ENCODE measurements around the gene VMO1. TPM values are rescaled to one million over a fixed set of nuclear protein-coding genes. Genes with fewer than 3 reads are reported as not detected.

The VMO1 gene
- total RNA-seq, 2 experiments from 2014 or later: not detected

- TF ChIP-seq CTCF (IDR thresholded peaks at IDR 0.05): no peak
- peaks cover 11% of the 10 kb centered on the region for H3K27me3 Mint-ChIP-seq
Measured at GRCh38 chr17:4743898-4744297, 42.3 kb downstream of the VMO1 start.

GRCh38 chr17:4743216-4743615 lies 42.9 kb downstream of the VMO1 start:
- ChIA-PET CTCF (interaction anchor here (1.2 kb wide), 1 partner anchor 14 kb away, joined by 4 read pairs; no protein-coding TSS in a partner anchor), POLR2A (interaction anchor here (0.6 to 1.2 kb wide), 2 partner anchors 11 to 12 kb away, joined by 3 read pairs; partner anchors contain the start of gene MED11)
- H3K36me3 Mint-ChIP-seq (ENCODE audit: low read depth): no peaks in the 10 kb centered on the region

More at GRCh38 chr17:4743898-4744297, 42.3 kb downstream of the VMO1 start:
- Mint-ChIP-seq H3K4me1 (ENCODE audit: low read depth) (peaks cover 20% of the 10 kb centered on the region), H3K36me3 (ENCODE audit: low read depth) (no peaks in the 10 kb centered on the region), H3K4me3 (no peak overlapping the region), H3K9me3 (no peaks in the 10 kb centered on the region), H3K27ac (no peak overlapping the region)
- intact Hi-C loops (cut with micrococcal nuclease): no loop called here
- ATAC-seq (no peak), DNase-seq (no peak)
- ChIA-PET CTCF (interaction anchor here (1.2 kb wide), 1 partner anchor 15 kb away, joined by 4 read pairs; no protein-coding TSS in a partner anchor), POLR2A (no interaction called here)

GRCh38 chr17:4742629-4743028 lies 43.5 kb downstream of the VMO1 start:
- DNase-seq (no peak), ATAC-seq (no peak)
- no peaks in the 10 kb centered on the region for H3K36me3 Mint-ChIP-seq (ENCODE audit: low read depth)
- no peak overlapping the region for H3K4me3 Mint-ChIP-seq
- H3K27me3 Mint-ChIP-seq: peaks cover 19% of the 10 kb centered on the region
- peaks cover 22% of the 10 kb centered on the region for H3K4me1 Mint-ChIP-seq (ENCODE audit: low read depth)
- H3K27ac Mint-ChIP-seq: no peak overlapping the region
- ChIA-PET CTCF (interaction anchor here (0.6 kb wide), 1 partner anchor 175 kb away, joined by 3 read pairs; no protein-coding TSS in a partner anchor), POLR2A (interaction anchor here (0.6 to 1.2 kb wide), 2 partner anchors 10 to 12 kb away, joined by 3 read pairs; partner anchors contain the start of gene MED11)
- H3K9me3 Mint-ChIP-seq: no peaks in the 10 kb centered on the region
- TF ChIP-seq CTCF (IDR thresholded peaks at IDR 0.05): no peak
- intact Hi-C loops (cut with micrococcal nuclease): no loop called here

More at GRCh38 chr17:4743216-4743615, 42.9 kb downstream of the VMO1 start:
- Mint-ChIP-seq H3K9me3 (no peaks in the 10 kb centered on the region), H3K27me3 (peaks cover 17% of the 10 kb centered on the region), H3K27ac (no peak overlapping the region), H3K4me1 (ENCODE audit: low read depth) (peaks cover 24% of the 10 kb centered on the region), H3K4me3 (no peak overlapping the region)
- ATAC-seq (no peak), DNase-seq (no peak)
- intact Hi-C loops (cut with micrococcal nuclease): no loop called here
- no peak for TF ChIP-seq CTCF (IDR thresholded peaks at IDR 0.05)

- no peak for DNase-seq
- Mint-ChIP-seq H3K9me3 (no peaks in the 10 kb centered on the region), H3K36me3 (ENCODE audit: low read depth) (no peaks in the 10 kb centered on the region), H3K4me3 (no peak overlapping the region), H3K27me3 (peaks cover 19% of the 10 kb centered on the region), H3K4me1 (ENCODE audit: low read depth) (peaks cover 19% of the 10 kb centered on the region), H3K27ac (no peak overlapping the region)
- TF ChIP-seq CTCF (IDR thresholded peaks at IDR 0.05): no peak
- CTCF ChIA-PET: interaction anchor here (0.6 kb wide), 1 partner anchor 175 kb away, joined by 3 read pairs; no protein-coding TSS in a partner anchor
- POLR2A ChIA-PET: no interaction called here
- ATAC-seq: no peak
- intact Hi-C loops (cut with micrococcal nuclease): no loop called here
Measured at GRCh38 chr17:4742133-4742532, 44.0 kb downstream of the VMO1 start.

- no peaks in the 10 kb centered on the region for H3K36me3 Mint-ChIP-seq (ENCODE audit: low read depth)
- CTCF ChIA-PET: interaction anchor here (0.9 kb wide), 1 partner anchor 161 kb away, joined by 4 read pairs; the partner anchor contains the start of gene CHRNE
Measured at GRCh38 chr17:4741544-4741943, 44.6 kb downstream of the VMO1 start.

More at GRCh38 chr17:4741544-4741943, 44.6 kb downstream of the VMO1 start:
- Mint-ChIP-seq H3K9me3 (no peaks in the 10 kb centered on the region), H3K27ac (no peak overlapping the region), H3K4me3 (no peak overlapping the region), H3K4me1 (ENCODE audit: low read depth) (peaks cover 19% of the 10 kb centered on the region), H3K27me3 (peaks cover 19% of the 10 kb centered on the region)
- TF ChIP-seq CTCF (IDR thresholded peaks at IDR 0.05): no peak
- intact Hi-C loops (cut with micrococcal nuclease): no loop called here
- ATAC-seq (no peak), DNase-seq (no peak)
- POLR2A ChIA-PET: no interaction called here

Measured in activated CD8-positive, alpha-beta T cell treated with anti-CD3 and anti-CD28 coated beads for 36 hours (primary cell).